NCI-H1105 treated with DMSO at 0.1 percent for 48 hours (cell line): ENCODE data around the gene FKBP6.
A peak's percentile ranks its signal among the peaks of the same experiment; 100 is the strongest.
"Not testable (repeated sequence)": the region's sequence is repeated elsewhere in the genome, so short reads cannot be mapped to it uniquely, and the experiment has no call there.

Experiments used
- DNase-seq: peaks from one replicate; lab custom pipeline; 2025; lab: John Stamatoyannopoulos, UW

The FKBP6 gene

DNA sequence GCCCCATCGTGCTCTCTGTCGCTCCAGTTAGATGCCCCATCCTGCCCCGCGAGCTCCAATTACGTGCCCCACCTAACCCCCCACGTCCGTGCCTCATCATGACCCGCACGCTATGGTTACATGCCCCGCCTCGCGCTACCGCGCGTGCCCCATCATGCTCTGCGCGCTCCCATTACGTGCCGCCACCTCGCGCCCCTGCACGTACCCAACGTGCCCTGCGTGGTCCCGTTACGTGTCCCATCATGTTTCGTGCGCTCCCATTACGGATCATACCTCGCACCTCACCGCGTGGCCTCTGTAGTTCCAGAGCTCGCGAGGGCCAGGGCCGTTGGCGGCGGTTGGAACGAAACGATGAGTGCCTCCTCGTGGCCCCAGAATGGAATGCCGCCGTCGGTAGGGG, at the start of gene FKBP6, which contains the start of gene TRIM50:
Gene FKBP6 (plus strand): TSS at position 240 of the 400 bp plus-strand sequence. CDS start 268 bp downstream, outside the sequence.
Gene TRIM50 (minus strand): TSS at position 161 of the 400 bp plus-strand sequence. CDS start 3,295 bp downstream, outside the sequence.
- DNase-seq: not testable (repeated sequence)

DNA sequence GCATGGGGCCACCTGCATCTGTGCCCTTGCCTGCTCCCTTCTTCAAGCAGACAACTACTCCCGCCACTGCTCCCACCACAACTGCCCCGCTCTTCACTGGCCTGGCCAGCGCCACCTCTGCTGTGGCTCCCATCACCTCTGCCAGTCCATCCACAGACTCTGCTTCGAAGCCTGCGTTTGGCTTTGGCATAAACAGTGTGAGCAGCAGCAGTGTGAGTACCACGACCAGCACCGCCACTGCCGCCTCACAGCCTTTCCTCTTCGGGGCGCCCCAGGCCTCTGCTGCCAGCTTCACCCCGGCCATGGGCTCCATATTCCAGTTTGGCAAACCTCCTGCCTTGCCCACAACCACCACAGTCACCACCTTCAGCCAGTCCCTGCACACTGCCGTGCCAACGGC, 30.7 kb upstream of the FKBP6 start:
- DNase-seq: not testable (repeated sequence)

DNA sequence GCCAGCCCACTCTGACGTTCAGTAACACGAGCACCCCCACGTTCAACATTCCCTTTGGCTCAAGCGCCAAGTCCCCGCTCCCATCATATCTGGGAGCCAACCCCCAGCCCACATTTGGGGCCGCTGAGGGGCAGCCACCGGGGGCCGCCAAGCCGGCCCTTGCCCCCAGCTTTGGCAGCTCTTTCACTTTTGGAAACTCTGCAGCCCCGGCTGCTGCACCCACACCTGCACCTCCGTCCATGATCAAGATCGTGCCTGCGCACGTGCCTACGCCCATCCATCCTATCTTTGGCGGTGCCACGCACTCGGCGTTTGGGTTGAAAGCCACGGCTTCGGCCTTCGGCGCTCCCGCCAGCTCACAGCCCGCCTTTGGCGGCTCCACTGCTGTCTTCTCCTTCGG, 30.3 kb upstream of the FKBP6 start:
- not testable (repeated sequence) for DNase-seq

DNA sequence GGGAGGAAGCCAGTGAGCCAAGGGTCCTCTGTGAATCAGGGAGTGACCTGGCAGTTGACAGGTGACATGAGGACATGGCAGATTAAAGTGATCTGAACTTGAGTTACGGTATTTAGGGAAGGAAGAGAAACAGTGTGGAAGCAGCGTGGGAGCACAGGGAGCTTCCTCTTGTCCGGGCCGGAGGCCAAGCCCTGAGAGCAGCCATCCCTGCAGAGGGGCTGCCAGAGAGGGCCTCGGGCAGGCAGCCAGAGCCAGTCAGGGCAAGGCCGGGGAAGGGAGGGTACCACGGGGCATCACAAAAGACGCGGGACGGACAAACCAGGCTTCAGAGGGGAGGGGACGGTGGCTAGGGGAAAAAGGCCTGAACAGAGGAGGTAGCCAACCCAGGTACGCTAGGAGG, 28.1 kb upstream of the FKBP6 start:
- not testable (repeated sequence) for DNase-seq

GRCh38 chr7:73301108-73301507, 26.9 kb upstream of the FKBP6 start:
- DNase-seq: not testable (repeated sequence)

- DNase-seq: not testable (repeated sequence)
Measured at GRCh38 chr7:73302846-73303245, 25.1 kb upstream of the FKBP6 start.

DNA sequence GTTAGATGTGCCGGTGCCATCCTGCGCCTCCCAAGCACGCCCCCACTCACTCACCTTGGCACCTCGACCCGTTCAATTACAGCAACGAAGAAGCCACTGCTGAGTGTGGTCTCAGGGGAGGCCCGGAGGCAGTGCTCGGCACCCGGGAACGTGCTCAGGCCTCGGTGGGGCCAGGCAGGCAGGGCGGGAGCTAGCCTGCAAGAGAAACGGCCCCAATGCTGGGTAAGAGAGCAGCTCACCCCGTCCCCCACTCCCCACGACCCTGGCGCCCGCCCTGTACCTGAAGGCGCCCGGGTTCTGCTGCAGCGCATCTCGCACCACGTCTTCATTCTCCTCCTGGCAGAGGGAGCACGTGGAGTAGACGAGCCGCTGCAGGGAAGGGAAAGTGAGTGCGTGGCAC, 24.4 kb upstream of the FKBP6 start:
- DNase-seq: no peak

- DNase-seq: no peak
Measured at GRCh38 chr7:73304071-73304470, 23.9 kb upstream of the FKBP6 start.

- DNase-seq: not testable (repeated sequence)
Measured at GRCh38 chr7:73304612-73305387, 23.2 kb upstream of the FKBP6 start.

GRCh38 chr7:73307436-73307835, 20.5 kb upstream of the FKBP6 start:
- DNase-seq: no peak

GRCh38 chr7:73308074-73308664, 19.8 kb upstream of the FKBP6 start:
- no peak for DNase-seq

DNA sequence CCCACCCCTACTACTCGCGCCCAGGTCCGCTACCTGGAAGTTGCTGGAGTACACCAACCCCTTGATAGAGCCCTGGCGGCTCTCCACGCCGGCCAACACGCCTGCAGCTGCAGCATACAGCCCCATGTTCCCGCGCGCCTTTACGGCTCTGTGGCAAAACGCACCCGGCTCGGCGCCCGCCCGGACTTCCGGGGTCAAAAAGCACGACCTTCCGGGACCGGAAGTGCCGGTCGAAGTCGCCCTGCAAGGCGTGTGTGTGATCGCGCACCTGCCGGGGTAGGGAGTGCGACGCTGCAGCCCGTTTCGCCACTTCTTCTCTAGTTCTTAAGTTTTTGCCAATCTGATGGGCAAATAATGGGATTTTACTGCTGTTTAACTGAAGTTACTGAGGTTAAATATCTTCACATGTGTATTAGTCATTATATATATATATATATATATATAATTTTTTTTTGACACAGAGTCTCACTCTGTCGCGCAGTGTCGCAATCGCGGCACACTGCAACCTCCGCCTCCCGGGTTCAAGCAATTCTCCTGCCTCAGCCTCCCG, 19.2 kb upstream of the FKBP6 start, which contains the start of gene NSUN5:
Gene NSUN5 (minus strand): TSS at position 162 of the 550 bp plus-strand sequence. CDS start 36 bp downstream, at position 126.
- peak; percentile 80 for DNase-seq

DNA sequence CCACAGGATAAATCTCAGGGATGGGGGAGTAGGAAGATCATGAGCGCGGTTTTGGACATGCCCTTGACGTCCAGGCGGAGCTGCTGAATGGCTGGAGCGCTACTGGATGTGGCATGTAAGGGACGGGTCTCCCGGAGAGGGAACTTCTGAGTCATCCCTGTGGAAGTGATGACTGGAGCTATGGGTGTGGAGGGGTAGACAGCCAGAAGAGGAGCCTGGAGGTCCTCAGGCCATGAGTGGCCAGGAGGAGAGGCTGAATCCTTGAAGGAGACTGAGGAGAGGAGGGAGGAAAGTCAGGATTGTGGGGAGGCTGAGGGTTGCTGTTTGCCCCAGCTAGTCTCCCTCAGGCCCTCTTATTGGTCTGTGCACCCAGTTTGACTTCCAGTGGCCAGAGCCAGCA, 16.5 kb upstream of the FKBP6 start:
- not testable (repeated sequence) for DNase-seq

DNA sequence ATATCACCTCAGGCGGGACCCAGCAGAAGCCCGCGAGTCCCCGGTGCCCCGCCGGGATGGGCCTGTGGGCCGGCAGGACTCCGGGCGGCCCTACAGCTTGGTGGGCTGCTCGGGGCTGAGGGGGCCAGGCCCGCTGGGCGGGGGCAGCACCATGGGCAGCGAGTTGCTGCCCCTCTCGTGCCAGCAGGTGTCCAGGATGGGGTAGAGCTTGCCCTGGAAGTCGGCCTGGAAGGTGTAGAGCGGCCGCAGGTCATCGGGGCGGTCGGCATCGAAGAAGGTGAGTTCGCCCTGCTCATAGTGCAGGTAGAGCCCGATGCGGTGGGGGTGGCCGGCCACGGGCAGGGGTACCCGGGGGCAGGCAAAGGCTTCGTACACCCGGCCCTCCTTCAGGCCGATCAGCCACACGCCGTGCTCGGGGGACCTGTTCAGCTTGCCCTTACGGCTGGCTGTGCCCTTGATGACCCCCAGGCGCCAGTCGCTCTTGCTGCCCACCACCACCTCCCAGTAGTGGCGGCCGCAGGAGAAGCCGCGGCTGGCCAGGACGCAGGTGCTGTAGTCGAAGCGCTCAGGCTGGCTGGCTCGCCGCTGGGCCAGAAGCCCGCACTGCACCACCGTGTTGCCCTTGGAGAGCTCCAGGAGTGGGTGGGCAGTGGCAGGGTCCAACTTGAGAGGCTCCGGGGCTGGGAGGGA, 15.0 kb upstream of the FKBP6 start:
- no peak for DNase-seq

DNA sequence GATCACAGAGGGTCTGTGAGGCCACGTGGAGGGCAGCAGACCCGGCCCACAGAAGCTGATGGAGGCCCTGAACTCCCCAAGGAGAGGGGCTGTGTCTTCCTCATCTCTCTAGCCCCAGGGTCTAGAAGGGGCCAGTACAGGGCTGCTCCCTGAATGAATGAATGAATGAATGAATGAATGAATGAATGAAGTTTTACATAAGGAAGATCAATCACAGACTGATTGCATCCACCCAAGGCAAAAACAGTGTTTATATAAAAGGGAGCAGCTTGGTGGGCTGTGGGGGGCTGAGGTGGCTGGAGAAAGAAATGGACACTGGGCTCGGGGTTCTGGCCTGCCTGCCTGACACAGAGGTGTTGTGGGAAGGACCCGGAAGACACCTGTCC, 14.4 kb upstream of the FKBP6 start:
- DNase-seq: no peak

- DNase-seq: no peak
Measured at GRCh38 chr7:73314271-73314670, 13.7 kb upstream of the FKBP6 start.

DNA sequence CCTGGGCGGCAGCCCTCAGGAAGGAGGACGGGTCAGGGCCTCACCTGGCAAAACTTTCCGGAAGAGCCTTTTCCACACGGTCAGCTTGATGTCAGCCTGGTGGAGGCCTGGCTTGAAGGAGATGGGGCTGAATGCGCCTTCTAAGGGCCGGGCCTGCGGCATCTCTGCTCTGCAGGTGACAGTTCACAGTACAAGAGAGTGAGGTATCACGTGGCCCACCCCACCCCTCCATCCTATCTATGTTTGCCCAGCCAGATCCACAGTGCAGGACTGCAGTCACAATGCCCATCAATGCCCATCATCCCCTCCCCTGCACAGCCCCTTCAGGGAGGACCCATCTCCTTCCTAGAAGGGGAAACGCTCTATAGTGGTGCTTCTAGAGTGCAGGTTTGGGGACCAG, 11.4 kb upstream of the FKBP6 start:
- DNase-seq: no peak

DNA sequence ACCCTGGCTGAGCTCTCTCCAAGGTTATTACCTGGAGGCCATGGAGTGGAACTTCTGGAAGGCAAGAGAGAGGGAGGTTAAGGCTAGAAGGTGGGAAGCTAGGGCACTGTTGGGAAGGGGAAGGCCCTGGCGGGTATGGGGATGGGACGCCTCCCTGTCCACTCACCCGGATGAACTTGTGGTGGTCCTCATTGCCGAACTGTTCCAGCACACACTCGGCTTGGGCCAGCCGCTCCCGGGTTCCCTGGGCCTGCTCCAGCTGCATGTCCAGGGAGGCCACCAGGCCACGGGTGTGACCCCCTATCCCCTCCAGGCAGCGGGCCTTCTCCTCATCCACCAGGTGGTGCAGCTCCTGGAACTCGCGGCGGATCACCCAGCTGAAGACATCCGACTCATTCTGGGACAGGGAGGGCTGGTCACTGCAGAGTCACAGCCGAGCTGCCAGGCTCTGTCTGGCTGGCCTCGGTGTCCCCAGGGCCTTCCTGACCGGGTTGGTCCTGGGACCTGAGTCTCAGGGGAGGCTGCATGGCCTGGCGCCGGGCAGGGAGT, 9.2 kb upstream of the FKBP6 start:
- DNase-seq: not testable (repeated sequence)

DNA sequence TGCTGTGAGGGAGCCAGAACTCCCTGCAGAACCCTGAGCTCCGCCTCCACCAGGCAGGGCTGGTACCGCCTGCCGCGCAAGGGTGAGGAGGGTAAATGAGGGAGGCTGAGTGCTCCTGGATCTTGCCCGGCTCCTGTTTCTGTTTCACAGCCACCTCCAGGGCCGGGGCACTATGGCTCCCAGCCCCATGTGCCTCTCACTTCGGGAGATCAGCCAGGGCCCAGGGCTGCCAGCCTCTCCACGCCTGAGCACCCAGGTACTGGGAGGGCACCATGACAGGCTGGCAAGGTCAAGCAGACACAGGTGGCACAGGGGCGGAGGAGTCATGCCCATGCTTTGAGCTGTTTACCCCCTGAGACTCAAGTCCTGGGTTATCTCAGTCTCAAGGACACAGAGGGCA, 8.4 kb upstream of the FKBP6 start:
- DNase-seq: not testable (repeated sequence)

- DNase-seq: not testable (repeated sequence)
Measured at GRCh38 chr7:73320009-73320408, 8.0 kb upstream of the FKBP6 start.

GRCh38 chr7:73323434-73324080, 4.4 kb upstream of the FKBP6 start:
- not testable (repeated sequence) for DNase-seq
